K562 (cell line): ENCODE results near the gene SPHK2. TPM values are rescaled to one million over a fixed set of nuclear protein-coding genes. Genes with fewer than 3 reads are reported as not detected.

ENCODE experiments used
- ZNF124 ChIP-seq: sonication (generic); formaldehyde crosslinking; IDR thresholded peaks from 2 replicates; pipeline ENCODE4 v1.8.1; 2022; ENCODE audit warnings: missing genetic modification reagents
- ZNF586 ChIP-seq: fragments of 450-650 bp; formaldehyde crosslinking; conservative IDR thresholded peaks from 2 replicates; pipeline ENCODE4 v1.4.0; 2020; ENCODE audit warnings: mild to moderate bottlenecking, moderate library complexity
- ZNF740 ChIP-seq, 3 experiments: fragments of 200-800 bp in 1 of 3; sonication (Bioruptor generic) in 1 of 3; sonication (generic) in 1 of 3; formaldehyde crosslinking in 1 of 3; IDR thresholded peaks; 2 replicates each; pipeline versions ENCODE4 v1.6.1 to v1.8.0; 2016 to 2022; ENCODE audit warnings: mild to moderate bottlenecking in 2 of 3, missing compliant biosample characterization in 2 of 3, missing genetic modification characterization in 2 of 3, missing genetic modification reagents in 1 of 3
- polyA plus RNA-seq, 8 experiments: library from polyadenylated mRNA; depleted of rRNA in 4 of 8; stranded (reverse) in 5 of 8; unstranded in 3 of 8; fragments of >200 nt; fragmentation: Nextera tagmentation in 2 of 8; fragmentation: Illumina TruSeq in 1 of 8; extraction: Ambion mirVana in 2 of 8; extraction: Trizol in 1 of 8; gene quantifications; 2 replicates each; pipeline versions ENCODE4 v1.2.1 to v1.2.3, GENCODE V29; 2011 to 2014; ENCODE audit warnings: inconsistent platforms in 1 of 8, missing spikeins in 1 of 8
- total RNA-seq, 7 experiments: library from RNA; depleted of rRNA in 6 of 7; stranded (reverse); fragments of >200 nt in 6 of 7; fragmentation: Illumina TruSeq in 2 of 7; extraction: Trizol in 2 of 7; gene quantifications; 2 replicates each; pipeline versions ENCODE4 v1.2.1 to v1.2.3, GENCODE V29; 2011 to 2021; ENCODE audit warnings: low replicate concordance in 1 of 7
- TF ChIP-seq, protein P1 (sequence below), 2 experiments: fragments of 450-650 bp; formaldehyde crosslinking in 1 of 2; IDR thresholded peaks; 2 replicates each; pipeline versions ENCODE4 v1.4.0 to v1.6.1; 2014 to 2020; ENCODE audit warnings: mild to moderate bottlenecking in 2 of 2, borderline replicate concordance in 1 of 2, low read depth in 1 of 2

The SPHK2 gene
- total and polyA plus RNA-seq, 9 of the 15 experiments (the other 6 are each of a cell fraction or from before 2014, with no cell fraction given) = 0.10 to 15.2 (median 2.9) TPM

DNA sequence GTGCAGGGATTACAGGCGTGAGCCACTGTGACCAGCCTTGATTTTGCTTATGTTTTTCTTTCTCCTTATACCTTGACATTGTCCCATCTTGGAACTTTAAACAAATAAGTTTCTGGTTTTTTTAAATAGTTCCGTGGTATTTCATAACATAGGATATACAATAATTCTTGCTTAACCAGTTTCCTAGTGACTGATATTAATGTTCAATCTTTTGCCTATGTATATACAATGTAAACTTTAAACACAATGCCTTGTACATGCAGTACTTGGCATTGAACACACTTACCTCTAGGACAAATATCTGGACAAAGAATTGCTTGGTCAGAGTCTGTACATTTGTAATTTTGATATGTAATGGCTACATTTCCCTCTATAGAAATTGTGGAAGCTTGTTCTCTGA is 37.1 kb upstream of the SPHK2 start (continued):
- TF ChIP-seq, protein P1, sequence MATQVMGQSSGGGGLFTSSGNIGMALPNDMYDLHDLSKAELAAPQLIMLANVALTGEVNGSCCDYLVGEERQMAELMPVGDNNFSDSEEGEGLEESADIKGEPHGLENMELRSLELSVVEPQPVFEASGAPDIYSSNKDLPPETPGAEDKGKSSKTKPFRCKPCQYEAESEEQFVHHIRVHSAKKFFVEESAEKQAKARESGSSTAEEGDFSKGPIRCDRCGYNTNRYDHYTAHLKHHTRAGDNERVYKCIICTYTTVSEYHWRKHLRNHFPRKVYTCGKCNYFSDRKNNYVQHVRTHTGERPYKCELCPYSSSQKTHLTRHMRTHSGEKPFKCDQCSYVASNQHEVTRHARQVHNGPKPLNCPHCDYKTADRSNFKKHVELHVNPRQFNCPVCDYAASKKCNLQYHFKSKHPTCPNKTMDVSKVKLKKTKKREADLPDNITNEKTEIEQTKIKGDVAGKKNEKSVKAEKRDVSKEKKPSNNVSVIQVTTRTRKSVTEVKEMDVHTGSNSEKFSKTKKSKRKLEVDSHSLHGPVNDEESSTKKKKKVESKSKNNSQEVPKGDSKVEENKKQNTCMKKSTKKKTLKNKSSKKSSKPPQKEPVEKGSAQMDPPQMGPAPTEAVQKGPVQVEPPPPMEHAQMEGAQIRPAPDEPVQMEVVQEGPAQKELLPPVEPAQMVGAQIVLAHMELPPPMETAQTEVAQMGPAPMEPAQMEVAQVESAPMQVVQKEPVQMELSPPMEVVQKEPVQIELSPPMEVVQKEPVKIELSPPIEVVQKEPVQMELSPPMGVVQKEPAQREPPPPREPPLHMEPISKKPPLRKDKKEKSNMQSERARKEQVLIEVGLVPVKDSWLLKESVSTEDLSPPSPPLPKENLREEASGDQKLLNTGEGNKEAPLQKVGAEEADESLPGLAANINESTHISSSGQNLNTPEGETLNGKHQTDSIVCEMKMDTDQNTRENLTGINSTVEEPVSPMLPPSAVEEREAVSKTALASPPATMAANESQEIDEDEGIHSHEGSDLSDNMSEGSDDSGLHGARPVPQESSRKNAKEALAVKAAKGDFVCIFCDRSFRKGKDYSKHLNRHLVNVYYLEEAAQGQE (IDR thresholded peaks at IDR 0.05; ENCODE audit: borderline replicate concordance) = no peak
- TF ChIP-seq, protein P1 (CRISPR knock-in tag; IDR thresholded peaks at IDR 0.05; ENCODE audit: low read depth) = no peak
- TF ChIP-seq ZNF124 (CRISPR knock-in tag) (no peak), ZNF586 (CRISPR knock-in tag) (no peak), ZNF740 (CRISPR knock-in tag; IDR thresholded peaks at IDR 0.05) (no peak), ZNF740 (tag; IDR thresholded peaks at IDR 0.05) (no peak)
